Testis (tissue), 3 donors: ENCODE results near the gene BLM. TPM values are rescaled to one million over a fixed set of nuclear protein-coding genes. Genes with fewer than 3 reads are reported as not detected.
"Not testable (repeated sequence)": the region's sequence is repeated elsewhere in the genome, so short reads cannot be mapped to it uniquely, and the experiment has no call there.

Experiments used
- DNase-seq: peaks from one replicate; pipeline ENCODE4 v3.0.0-alpha.2; 2019
- H3K27ac ChIP-seq, 2 donors: fragments of 200-600 bp; sonication (generic); one replicate each; pipeline ENCODE4 v1.5.1; 2019
- H3K27me3 ChIP-seq: fragments of 200-600 bp; sonication (generic); one replicate; pipeline ENCODE4 v1.5.1; 2019
- H3K36me3 ChIP-seq: fragments of 200-600 bp; sonication (generic); one replicate; pipeline ENCODE4 v1.5.1; 2017; ENCODE audit warnings: low read depth; ENCODE audit errors: missing control alignments
- H3K4me1 ChIP-seq: fragments of 200-600 bp; sonication (generic); one replicate; pipeline ENCODE4 v1.5.1; 2019
- H3K4me3 ChIP-seq, 2 donors: fragments of 200-600 bp; sonication (generic); one replicate each; pipeline ENCODE4 v1.5.1; 2017 to 2019
- H3K9me3 ChIP-seq: fragments of 200-600 bp; sonication (generic); one replicate; pipeline ENCODE4 v1.5.1; 2017
- POLR2A ChIP-seq: fragments of 450-650 bp; IDR thresholded peaks from one replicate; pipeline ENCODE4 v1.6.1; 2017; ENCODE audit warnings: antibody characterized with exemption, mild to moderate bottlenecking, moderate library complexity
- WGBS, 2 donors: methylation state at CpG; one replicate each; pipeline ENCODE4 v1.1.5; 2018; 5-methylcytosine and 5-hydroxymethylcytosine counted together
- intact Hi-C: fragments of 100-400 bp; cut with DNase I; formaldehyde crosslinking; loops from one replicate; pipeline ENCODE4 v1.15.1; 2023; ENCODE audit warnings: low total_unique reads
- polyA plus RNA-seq: library from polyadenylated mRNA; stranded (reverse); fragments of 350-450 nt; fragmentation: Illumina TruSeq; extraction: RNeasy Lipid Tissue Mini Kit (QIAGEN cat#74804); gene quantifications from one replicate; pipeline ENCODE4 v1.2.3, GENCODE V29; 2014; ENCODE audit warnings: low read depth, low replicate concordance; ENCODE audit not compliant: insufficient read depth
- total RNA-seq, 2 donors: library from RNA; depleted of rRNA; stranded (reverse); fragments of >200 nt; gene quantifications; one replicate each; pipeline ENCODE4 v1.2.3, GENCODE V29; 2016
- TF ChIP-seq, protein P1 (sequence below), 3 experiments: fragments of 450-650 bp in 2 of 3; fragments of 200-600 bp in 1 of 3; sonication (generic) in 1 of 3; IDR thresholded peaks; one replicate each; pipeline ENCODE4 v1.5.1; 2016 to 2019; ENCODE audit warnings: antibody characterized with exemption in 3 of 3, mild to moderate bottlenecking in 2 of 3, moderate library complexity in 1 of 3

The BLM gene
- total and polyA plus RNA-seq, 3 donors from 2014 or later = 5.8 to 6.7 (median 5.9) TPM

DNA sequence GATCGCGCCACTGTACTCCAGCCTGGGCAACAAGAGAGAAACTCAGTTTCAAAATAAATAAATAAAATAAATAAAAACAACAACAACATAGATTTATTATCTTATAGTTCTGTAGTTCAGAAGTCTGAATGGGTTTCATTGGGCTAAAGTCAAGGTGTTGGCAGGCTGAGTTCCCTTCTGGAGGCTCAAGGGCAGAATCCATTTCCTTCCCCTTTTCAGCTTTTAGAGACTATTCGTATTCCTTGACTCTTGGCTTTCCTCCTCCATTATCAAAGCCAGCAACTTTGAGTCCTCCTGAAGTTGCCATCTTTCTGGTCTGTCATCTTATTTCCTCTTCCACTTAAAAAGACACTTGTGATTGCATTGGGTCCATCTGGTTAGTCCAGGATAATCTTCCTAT is 12.1 kb downstream of the BLM start:
- TF ChIP-seq, protein P1, sequence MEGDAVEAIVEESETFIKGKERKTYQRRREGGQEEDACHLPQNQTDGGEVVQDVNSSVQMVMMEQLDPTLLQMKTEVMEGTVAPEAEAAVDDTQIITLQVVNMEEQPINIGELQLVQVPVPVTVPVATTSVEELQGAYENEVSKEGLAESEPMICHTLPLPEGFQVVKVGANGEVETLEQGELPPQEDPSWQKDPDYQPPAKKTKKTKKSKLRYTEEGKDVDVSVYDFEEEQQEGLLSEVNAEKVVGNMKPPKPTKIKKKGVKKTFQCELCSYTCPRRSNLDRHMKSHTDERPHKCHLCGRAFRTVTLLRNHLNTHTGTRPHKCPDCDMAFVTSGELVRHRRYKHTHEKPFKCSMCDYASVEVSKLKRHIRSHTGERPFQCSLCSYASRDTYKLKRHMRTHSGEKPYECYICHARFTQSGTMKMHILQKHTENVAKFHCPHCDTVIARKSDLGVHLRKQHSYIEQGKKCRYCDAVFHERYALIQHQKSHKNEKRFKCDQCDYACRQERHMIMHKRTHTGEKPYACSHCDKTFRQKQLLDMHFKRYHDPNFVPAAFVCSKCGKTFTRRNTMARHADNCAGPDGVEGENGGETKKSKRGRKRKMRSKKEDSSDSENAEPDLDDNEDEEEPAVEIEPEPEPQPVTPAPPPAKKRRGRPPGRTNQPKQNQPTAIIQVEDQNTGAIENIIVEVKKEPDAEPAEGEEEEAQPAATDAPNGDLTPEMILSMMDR (IDR thresholded peaks at IDR 0.05) = no peak
- TF ChIP-seq POLR2A = no peak
- Histone ChIP-seq H3K27ac (no peak overlapping the region), H3K4me1 (no peaks in the 10 kb centered on the region), H3K4me3 (no peak overlapping the region), H3K36me3 (no peaks in the 10 kb centered on the region), H3K9me3 (no peaks in the 10 kb centered on the region), H3K27me3 (no peaks in the 10 kb centered on the region)
- 87 to 96% methylated on average over 3 of the region's 3 CpGs for WGBS, 2 donors
- intact Hi-C loops = no loop called here
- no peak for DNase-seq

DNA sequence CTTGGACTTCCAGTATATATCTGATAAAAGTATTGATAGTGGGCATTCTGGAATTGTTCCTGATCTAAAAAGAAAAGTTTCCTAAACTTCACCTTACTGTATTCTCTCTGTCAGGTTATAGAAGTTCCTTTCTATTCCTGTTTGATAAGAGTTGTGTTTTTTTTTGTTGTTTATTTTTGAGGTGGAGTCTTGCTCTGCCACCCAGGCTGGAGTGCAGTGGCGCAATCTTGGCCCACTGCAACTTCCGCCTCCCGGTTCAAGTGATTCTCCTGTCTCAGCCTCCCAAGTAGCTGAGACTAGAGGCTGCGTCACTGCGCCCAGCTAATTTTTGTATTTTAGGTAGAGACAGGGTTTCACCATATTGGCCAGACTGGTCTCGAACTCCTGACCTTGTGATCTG is 13.1 kb downstream of the BLM start:
- Histone ChIP-seq H3K36me3 (no peaks in the 10 kb centered on the region), H3K4me3 (no peak overlapping the region), H3K4me1 (no peaks in the 10 kb centered on the region), H3K27me3 (no peaks in the 10 kb centered on the region), H3K27ac (no peak overlapping the region), H3K9me3 (no peaks in the 10 kb centered on the region)
- TF ChIP-seq POLR2A = no peak
- TF ChIP-seq, protein P1 (IDR thresholded peaks at IDR 0.05) = no peak
- no peak for DNase-seq
- intact Hi-C loops = no loop called here
- 90 to 96% methylated on average over 6 of the region's 6 CpGs for WGBS, 2 donors

DNA sequence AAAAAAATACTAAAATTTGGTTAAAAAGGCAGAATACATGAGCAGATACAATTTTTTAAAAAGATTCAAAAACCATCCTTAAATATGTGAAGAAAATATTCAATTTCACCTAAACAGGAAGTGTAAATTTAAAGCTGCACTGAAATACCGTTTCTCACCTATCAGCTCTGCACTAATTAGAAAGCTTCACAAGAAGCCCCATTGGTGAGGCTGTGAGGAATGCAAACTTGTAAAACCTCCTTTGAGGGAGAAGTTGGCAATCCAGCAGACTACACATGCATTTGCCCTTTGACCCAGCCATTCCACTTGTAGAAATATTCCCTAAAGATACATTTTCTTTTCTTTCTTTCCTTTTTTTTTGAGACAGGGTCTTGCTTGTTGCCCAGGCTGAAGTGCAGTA is 18.8 kb downstream of the BLM start:
- H3K9me3 ChIP-seq = no peaks in the 10 kb centered on the region
- no peak overlapping the region for H3K4me3 ChIP-seq
- DNase-seq = no peak
- intact Hi-C loops = no loop called here
- TF ChIP-seq, protein P1 (IDR thresholded peaks at IDR 0.05) = no peak
- TF ChIP-seq POLR2A = no peak
- no peaks in the 10 kb centered on the region for H3K4me1 ChIP-seq
- H3K27ac ChIP-seq = no peak overlapping the region
- 73 to 83% methylated on average over 1 of the region's 1 CpG for WGBS, 2 donors
- H3K36me3 ChIP-seq = no peaks in the 10 kb centered on the region
- H3K27me3 ChIP-seq = no peaks in the 10 kb centered on the region

DNA sequence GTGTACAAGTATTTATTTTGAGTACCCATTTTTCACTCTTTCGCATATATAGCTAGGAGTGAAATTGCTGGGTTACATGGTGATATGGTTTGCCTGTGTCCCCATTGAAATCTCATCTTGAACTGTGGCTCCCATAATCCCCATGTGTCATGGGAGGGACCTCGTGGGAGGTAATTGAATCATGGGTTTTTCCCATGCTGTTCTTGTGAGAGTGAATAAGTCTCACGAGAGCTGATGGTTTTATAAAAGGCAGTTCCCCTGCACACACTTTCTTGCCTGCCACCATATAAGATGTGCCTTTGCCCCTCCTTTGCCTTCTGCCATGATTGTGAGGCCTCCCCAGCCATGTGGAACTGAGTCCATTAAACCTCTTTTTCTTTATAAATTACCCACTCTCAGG is 23.4 kb downstream of the BLM start:
- H3K27ac ChIP-seq, H3K4me1 ChIP-seq, H3K27me3 ChIP-seq, H3K4me3 ChIP-seq, intact Hi-C loops, DNase-seq, H3K36me3 ChIP-seq, H3K9me3 ChIP-seq: not testable (repeated sequence)
- WGBS, 2 donors = 82 to 94% methylated on average over 3 of the region's 3 CpGs

DNA sequence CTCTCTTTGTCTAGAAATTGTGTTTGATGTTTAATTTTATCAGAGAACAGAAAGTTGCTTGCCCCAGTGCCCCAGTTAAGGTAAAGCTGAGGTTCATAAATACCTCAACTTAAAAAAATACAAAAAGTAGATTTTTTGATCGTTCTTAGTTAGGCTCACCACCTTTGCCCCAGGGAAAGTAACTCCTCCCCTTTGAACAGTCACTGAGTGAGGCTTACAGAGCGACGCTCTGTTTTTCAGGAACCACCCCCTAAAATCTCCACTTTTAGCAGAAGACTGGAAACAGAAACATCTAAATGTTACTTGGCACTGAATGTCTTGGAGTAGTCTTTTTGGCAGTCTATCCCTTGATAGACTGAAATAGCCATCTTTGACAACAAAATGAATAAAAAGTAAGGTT is 24.9 kb downstream of the BLM start:
- no peak for DNase-seq
- no peak overlapping the region for H3K27ac ChIP-seq
- no peaks in the 10 kb centered on the region for H3K27me3 ChIP-seq
- H3K4me3 ChIP-seq = no peak overlapping the region
- intact Hi-C loops = no loop called here
- H3K36me3 ChIP-seq = no peaks in the 10 kb centered on the region
- WGBS, 2 donors = 55 to 58% methylated on average over 3 of the region's 3 CpGs
- TF ChIP-seq, protein P1 (IDR thresholded peaks at IDR 0.05) = no peak
- TF ChIP-seq POLR2A = no peak
- no peaks in the 10 kb centered on the region for H3K9me3 ChIP-seq
- peaks cover 3% of the 10 kb centered on the region for H3K4me1 ChIP-seq
